ENCODE data around the gene DDIAS. TPM values are rescaled to one million over a fixed set of nuclear protein-coding genes. Genes with fewer than 3 reads are reported as not detected.

Gene DDIAS
- total and polyA plus RNA-seq, 9 of the 15 experiments (the other 6 are each of a cell fraction or from before 2014, with no cell fraction given): 9.4 to 27.2 (median 23.3) TPM

DNA sequence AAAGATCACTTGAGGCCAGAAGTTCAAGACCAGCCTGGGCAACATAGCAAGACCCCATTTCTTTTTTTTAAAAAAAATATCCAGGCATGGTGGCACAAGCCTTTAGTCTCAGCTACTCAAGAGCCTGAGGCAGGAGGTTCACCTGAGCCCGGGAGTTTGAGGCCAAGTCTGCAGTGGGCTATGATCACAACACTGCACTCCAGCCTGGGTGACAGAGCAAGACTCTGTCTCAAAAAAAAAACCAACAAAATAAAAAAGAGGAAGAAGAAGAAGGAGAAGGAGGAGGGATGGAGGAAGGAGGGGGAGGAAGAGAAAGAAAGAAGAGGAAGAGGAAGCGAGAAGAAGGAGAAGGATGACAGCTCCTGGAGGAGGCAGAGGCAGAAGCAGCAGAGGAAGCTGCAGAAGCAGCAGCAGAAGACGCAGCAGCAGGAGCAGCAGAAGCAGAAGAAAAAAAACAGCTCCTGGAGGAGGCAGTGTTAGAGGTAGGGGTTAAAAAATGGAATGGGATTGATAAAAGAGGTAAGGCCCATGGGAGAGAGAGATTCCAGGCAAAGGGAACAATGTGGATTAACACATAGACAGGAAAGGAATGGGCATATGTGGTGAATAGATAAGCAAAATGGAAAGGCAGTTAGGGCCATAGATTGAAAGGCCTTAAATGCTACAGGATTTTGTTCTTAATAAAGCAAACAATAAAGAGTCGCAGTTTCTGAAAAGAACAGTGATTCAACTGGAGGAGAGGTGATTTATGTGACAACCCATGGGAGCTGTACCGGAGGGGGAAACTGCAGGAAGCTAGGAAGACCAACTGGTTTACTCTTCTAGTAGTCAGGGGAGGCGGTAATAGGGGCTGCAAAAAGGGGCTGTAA lies 12.2 kb upstream of the DDIAS start (continued):
- TF ChIP-seq, protein P1, sequence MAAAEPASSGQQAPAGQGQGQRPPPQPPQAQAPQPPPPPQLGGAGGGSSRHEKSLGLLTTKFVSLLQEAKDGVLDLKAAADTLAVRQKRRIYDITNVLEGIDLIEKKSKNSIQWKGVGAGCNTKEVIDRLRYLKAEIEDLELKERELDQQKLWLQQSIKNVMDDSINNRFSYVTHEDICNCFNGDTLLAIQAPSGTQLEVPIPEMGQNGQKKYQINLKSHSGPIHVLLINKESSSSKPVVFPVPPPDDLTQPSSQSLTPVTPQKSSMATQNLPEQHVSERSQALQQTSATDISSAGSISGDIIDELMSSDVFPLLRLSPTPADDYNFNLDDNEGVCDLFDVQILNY (CRISPR knock-in tag; IDR thresholded peaks at IDR 0.05): no peak
- no peak for TF ChIP-seq MTA2 (IDR thresholded peaks at IDR 0.05; ENCODE audit: low read depth)
- peak; percentile 68 for TF ChIP-seq TCF3 (CRISPR knock-in tag; IDR thresholded peaks at IDR 0.05)
- TF ChIP-seq GATA2 (CRISPR knock-in tag; IDR thresholded peaks at IDR 0.05): no peak
- no peak for TF ChIP-seq ELF2 (CRISPR knock-in tag; IDR thresholded peaks at IDR 0.05)
- TF ChIP-seq, protein P2, sequence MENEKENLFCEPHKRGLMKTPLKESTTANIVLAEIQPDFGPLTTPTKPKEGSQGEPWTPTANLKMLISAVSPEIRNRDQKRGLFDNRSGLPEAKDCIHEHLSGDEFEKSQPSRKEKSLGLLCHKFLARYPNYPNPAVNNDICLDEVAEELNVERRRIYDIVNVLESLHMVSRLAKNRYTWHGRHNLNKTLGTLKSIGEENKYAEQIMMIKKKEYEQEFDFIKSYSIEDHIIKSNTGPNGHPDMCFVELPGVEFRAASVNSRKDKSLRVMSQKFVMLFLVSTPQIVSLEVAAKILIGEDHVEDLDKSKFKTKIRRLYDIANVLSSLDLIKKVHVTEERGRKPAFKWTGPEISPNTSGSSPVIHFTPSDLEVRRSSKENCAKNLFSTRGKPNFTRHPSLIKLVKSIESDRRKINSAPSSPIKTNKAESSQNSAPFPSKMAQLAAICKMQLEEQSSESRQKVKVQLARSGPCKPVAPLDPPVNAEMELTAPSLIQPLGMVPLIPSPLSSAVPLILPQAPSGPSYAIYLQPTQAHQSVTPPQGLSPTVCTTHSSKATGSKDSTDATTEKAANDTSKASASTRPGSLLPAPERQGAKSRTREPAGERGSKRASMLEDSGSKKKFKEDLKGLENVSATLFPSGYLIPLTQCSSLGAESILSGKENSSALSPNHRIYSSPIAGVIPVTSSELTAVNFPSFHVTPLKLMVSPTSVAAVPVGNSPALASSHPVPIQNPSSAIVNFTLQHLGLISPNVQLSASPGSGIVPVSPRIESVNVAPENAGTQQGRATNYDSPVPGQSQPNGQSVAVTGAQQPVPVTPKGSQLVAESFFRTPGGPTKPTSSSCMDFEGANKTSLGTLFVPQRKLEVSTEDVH (IDR thresholded peaks at IDR 0.05; ENCODE audit: low read depth, partially characterized antibody): no peak
- no peak for TF ChIP-seq ZKSCAN8 (CRISPR knock-in tag; IDR thresholded peaks at IDR 0.05)
- TF ChIP-seq SPI1 (IDR thresholded peaks at IDR 0.05; ENCODE audit: borderline replicate concordance, low read depth, low read length): 0 out of 2 replicates have a peak, but pooled peaks have one; percentile 43
- no peak for TF ChIP-seq POLR3A (IDR thresholded peaks at IDR 0.05; ENCODE audit: borderline replicate concordance, extremely low read depth, insufficient read depth, insufficient read length)
- TF ChIP-seq NUFIP1 (IDR thresholded peaks at IDR 0.05; ENCODE audit: partially characterized antibody): no peak
- TF ChIP-seq, protein P3, sequence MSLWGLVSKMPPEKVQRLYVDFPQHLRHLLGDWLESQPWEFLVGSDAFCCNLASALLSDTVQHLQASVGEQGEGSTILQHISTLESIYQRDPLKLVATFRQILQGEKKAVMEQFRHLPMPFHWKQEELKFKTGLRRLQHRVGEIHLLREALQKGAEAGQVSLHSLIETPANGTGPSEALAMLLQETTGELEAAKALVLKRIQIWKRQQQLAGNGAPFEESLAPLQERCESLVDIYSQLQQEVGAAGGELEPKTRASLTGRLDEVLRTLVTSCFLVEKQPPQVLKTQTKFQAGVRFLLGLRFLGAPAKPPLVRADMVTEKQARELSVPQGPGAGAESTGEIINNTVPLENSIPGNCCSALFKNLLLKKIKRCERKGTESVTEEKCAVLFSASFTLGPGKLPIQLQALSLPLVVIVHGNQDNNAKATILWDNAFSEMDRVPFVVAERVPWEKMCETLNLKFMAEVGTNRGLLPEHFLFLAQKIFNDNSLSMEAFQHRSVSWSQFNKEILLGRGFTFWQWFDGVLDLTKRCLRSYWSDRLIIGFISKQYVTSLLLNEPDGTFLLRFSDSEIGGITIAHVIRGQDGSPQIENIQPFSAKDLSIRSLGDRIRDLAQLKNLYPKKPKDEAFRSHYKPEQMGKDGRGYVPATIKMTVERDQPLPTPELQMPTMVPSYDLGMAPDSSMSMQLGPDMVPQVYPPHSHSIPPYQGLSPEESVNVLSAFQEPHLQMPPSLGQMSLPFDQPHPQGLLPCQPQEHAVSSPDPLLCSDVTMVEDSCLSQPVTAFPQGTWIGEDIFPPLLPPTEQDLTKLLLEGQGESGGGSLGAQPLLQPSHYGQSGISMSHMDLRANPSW (CRISPR knock-in tag; IDR thresholded peaks at IDR 0.05): no peak
- TF ChIP-seq MTA1 (IDR thresholded peaks at IDR 0.05; ENCODE audit: borderline replicate concordance): peak; percentile 70; the same call in 1 of the 2 replicates
- TF ChIP-seq PYGO2 (tag; IDR thresholded peaks at IDR 0.05): no peak
- TF ChIP-seq, protein P4, sequence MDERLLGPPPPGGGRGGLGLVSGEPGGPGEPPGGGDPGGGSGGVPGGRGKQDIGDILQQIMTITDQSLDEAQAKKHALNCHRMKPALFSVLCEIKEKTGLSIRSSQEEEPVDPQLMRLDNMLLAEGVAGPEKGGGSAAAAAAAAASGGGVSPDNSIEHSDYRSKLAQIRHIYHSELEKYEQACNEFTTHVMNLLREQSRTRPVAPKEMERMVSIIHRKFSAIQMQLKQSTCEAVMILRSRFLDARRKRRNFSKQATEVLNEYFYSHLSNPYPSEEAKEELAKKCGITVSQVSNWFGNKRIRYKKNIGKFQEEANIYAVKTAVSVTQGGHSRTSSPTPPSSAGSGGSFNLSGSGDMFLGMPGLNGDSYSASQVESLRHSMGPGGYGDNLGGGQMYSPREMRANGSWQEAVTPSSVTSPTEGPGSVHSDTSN (CRISPR knock-in tag; IDR thresholded peaks at IDR 0.05; ENCODE audit: low read depth): no peak
- TF ChIP-seq, protein P4 (tag; conservative IDR thresholded peaks at IDR 0.05; ENCODE audit: low read depth): peak; percentile 69
- no peak for TF ChIP-seq GTF2F1 (IDR thresholded peaks at IDR 0.05; ENCODE audit: low read depth, low read length)
- TF ChIP-seq ZNF134 (CRISPR knock-in tag; conservative IDR thresholded peaks at IDR 0.05): no peak
- TF ChIP-seq CCNT2 (IDR thresholded peaks at IDR 0.05; ENCODE audit: borderline replicate concordance, extremely low read depth, insufficient read length, low read depth, low read length): no peak
- TF ChIP-seq ILK (tag; IDR thresholded peaks at IDR 0.05; ENCODE audit: borderline replicate concordance, low read depth): no peak
